Cardiac muscle cell (in vitro differentiated cells and primary cell): ENCODE data around the gene TREM1. TPM values are rescaled to one million over a fixed set of nuclear protein-coding genes. Genes with fewer than 3 reads are reported as not detected.
A peak's percentile ranks its signal among the peaks of the same experiment; 100 is the strongest.

Experiments used
- DNase-seq, 2 donors: peaks; one replicate each; pipeline versions ENCODE4 v3.0.0 to v3.0.0-alpha.2; 2010 to 2017; ENCODE audit warnings: low read depth in 1 of 2, low spot score in 1 of 2
- H3K27ac ChIP-seq: fragments of 200-600 bp; sonication (generic); 2 replicates; pipeline ENCODE4 v1.5.1; 2016
- H3K27me3 ChIP-seq: fragments of 200-600 bp; sonication (generic); 2 replicates; pipeline ENCODE4 v1.6.0; 2016; ENCODE audit warnings: control low read depth
- H3K36me3 ChIP-seq: fragments of 200-600 bp; sonication (generic); 2 replicates; pipeline ENCODE4 v1.5.1; 2016; ENCODE audit warnings: control low read depth
- H3K4me1 ChIP-seq: fragments of 200-600 bp; sonication (generic); 2 replicates; pipeline ENCODE4 v1.8.1; 2017; ENCODE audit warnings: low read depth, mild to moderate bottlenecking, mixed run types
- H3K4me3 ChIP-seq: fragments of 200-600 bp; sonication (generic); 2 replicates; pipeline ENCODE4 v1.5.1; 2016; ENCODE audit warnings: mild to moderate bottlenecking
- H3K9me3 ChIP-seq: fragments of 200-600 bp; sonication (generic); 2 replicates; pipeline ENCODE4 v1.5.1; 2017; ENCODE audit warnings: low read depth, mild to moderate bottlenecking, control low read depth
- polyA plus RNA-seq: library from polyadenylated mRNA; unstranded; fragments of >200 nt; fragmentation: Nextera tagmentation; extraction: Ambion mirVana; gene quantifications from 2 replicates; pipeline ENCODE4 v1.2.1, GENCODE V29; 2016
- total RNA-seq: library from RNA; depleted of rRNA; stranded (reverse); fragments of >200 nt; gene quantifications from 2 replicates; pipeline ENCODE4 v1.2.3, GENCODE V29; 2016
- TF ChIP-seq, protein P1 (sequence below): IDR thresholded peaks from 2 replicates; pipeline ENCODE4 v1.5.1; 2012; ENCODE audit warnings: low read depth, mild to moderate bottlenecking, low read length

Gene TREM1
- total RNA-seq: not detected in 2 replicates
- polyA plus RNA-seq: not detected in 2 replicates

DNA sequence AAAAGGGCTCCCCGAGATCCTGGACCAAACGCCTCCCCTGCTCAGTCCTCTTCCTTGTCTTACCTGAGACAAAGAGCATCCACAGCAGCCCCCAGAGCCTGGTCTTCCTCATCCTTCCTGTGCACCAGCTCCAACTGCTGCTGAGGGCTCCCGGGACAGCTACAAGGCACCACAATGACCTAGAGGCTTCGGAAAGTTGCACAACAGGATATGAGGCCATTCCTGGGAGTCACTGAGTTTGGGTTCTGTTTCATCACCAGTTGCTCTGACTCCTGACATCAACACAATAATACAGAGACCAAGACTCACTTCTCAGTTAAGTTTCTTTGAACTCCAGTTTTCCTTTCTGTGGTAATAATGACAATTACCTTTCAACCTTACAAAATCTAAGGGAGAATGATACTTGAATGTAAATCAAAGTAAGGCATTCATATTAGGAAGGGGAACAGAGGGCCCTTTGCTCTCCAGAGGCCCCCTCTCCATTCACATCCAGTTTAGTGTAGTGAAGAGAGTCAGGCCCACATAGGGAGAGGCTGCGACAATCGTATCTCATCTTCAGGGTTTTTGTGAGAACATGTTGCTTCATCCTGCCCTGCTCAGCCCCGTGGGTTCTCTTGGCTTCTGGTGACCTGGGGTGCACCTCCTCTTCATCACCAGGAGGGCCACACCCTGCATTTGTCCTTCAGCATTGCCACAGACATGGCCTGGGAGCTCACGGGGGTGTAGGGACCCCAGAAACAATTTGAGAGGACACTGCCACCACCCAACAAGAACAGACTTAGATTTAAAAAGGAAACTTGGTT, at the start of gene TREM1:
TSS of gene TREM1 (minus strand) at position 139 of the 803 bp plus-strand sequence. CDS start at position 112, 27 bp downstream.
- peaks cover 29% of the 10 kb centered on the region for H3K4me1 ChIP-seq
- no peak within 1 kb of the TSS for H3K4me3 ChIP-seq
- no peaks in the 10 kb centered on the region for H3K36me3 ChIP-seq
- DNase-seq: peak in 1 of 2 donors; percentile 96
- H3K27me3 ChIP-seq: no peaks in the 10 kb centered on the region
- H3K27ac ChIP-seq: no peak within 1 kb of the TSS
- TF ChIP-seq, protein P1, sequence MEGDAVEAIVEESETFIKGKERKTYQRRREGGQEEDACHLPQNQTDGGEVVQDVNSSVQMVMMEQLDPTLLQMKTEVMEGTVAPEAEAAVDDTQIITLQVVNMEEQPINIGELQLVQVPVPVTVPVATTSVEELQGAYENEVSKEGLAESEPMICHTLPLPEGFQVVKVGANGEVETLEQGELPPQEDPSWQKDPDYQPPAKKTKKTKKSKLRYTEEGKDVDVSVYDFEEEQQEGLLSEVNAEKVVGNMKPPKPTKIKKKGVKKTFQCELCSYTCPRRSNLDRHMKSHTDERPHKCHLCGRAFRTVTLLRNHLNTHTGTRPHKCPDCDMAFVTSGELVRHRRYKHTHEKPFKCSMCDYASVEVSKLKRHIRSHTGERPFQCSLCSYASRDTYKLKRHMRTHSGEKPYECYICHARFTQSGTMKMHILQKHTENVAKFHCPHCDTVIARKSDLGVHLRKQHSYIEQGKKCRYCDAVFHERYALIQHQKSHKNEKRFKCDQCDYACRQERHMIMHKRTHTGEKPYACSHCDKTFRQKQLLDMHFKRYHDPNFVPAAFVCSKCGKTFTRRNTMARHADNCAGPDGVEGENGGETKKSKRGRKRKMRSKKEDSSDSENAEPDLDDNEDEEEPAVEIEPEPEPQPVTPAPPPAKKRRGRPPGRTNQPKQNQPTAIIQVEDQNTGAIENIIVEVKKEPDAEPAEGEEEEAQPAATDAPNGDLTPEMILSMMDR: no peak
- no peaks in the 10 kb centered on the region for H3K9me3 ChIP-seq

DNA sequence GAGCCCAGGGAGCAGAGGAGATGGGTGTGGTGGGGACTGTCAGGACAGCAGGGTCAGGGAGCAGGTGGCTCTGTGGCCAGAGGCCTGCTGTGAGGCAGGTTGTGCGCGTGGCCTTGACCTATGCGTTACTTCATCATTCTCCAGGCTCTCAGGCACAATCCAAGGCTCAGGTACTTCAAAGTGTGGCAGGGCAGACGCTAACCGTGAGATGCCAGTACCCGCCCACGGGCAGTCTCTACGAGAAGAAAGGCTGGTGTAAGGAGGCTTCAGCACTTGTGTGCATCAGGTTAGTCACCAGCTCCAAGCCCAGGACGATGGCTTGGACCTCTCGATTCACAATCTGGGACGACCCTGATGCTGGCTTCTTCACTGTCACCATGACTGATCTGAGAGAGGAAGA, 49.5 kb upstream of the TREM1 start:
- no peaks in the 10 kb centered on the region for H3K9me3 ChIP-seq
- no peak overlapping the region for H3K27ac ChIP-seq
- H3K27me3 ChIP-seq: peaks cover 10% of the 10 kb centered on the region
- TF ChIP-seq, protein P1: no peak
- H3K4me3 ChIP-seq: no peak overlapping the region
- DNase-seq: no peak
- no peaks in the 10 kb centered on the region for H3K4me1 ChIP-seq
- H3K36me3 ChIP-seq: no peaks in the 10 kb centered on the region

DNA sequence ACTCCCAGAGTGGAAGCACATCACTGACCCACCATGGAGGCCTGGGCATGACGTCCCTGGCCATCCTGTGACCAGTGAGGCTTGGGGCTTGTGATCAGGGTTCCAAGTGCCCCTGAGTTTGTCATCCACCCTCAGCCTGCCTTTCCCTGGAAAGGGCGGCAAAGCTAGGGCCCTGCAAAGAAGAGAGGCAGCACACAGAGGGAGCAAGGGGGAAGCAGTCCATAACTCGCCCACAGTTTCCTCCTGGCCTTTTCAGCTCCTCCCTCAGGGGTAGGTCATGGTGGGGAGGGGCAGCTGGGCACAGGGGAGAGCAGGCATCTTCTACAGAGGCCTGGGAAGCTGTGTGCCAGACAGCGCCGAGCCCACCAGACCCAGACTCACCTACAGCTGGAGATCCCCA, 48.8 kb upstream of the TREM1 start, which contains the start of gene NCR2:
TSS of gene NCR2 (plus strand) at position 313 of the 400 bp plus-strand sequence. CDS start 269 bp downstream, outside the sequence.
- Histone ChIP-seq H3K36me3 (no peaks in the 10 kb centered on the region), H3K4me3 (no peak within 1 kb of the TSS), H3K27me3 (peaks cover 10% of the 10 kb centered on the region), H3K4me1 (no peaks in the 10 kb centered on the region), H3K27ac (no peak within 1 kb of the TSS), H3K9me3 (no peaks in the 10 kb centered on the region)
- DNase-seq: no peak
- TF ChIP-seq, protein P1: no peak

DNA sequence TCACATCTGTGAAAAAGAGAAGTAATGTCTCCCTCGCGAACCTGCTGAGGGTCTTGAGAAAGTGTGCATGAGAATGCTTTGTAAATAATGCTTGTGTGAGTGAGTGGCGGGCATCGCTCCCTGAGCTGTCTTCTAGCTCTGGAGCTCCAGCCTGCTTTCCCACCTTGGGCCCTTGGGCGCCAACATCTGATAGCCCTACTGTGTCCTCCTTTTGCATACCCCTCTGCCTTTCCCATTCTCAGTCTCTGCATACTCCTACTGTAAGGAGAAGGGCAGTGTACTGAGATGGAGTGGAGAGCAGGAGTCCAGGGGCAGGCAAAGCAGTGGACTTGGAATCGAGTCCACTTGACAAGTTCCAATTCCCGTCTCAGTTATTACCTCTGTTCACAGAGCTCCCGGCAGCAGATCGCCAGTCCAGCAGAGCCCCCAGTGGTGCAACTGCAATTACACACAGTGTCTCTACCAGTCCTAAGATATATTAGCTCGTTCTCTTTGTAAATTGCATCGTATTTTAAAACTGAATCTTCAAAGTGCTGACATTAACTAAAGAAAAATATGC, 48.1 kb upstream of the TREM1 start:
- H3K9me3 ChIP-seq: no peaks in the 10 kb centered on the region
- H3K4me3 ChIP-seq: no peak overlapping the region
- H3K27me3 ChIP-seq: peaks cover 10% of the 10 kb centered on the region
- H3K4me1 ChIP-seq: no peaks in the 10 kb centered on the region
- DNase-seq: no peak
- no peak overlapping the region for H3K27ac ChIP-seq
- TF ChIP-seq, protein P1: peak; percentile 20
- no peaks in the 10 kb centered on the region for H3K36me3 ChIP-seq

DNA sequence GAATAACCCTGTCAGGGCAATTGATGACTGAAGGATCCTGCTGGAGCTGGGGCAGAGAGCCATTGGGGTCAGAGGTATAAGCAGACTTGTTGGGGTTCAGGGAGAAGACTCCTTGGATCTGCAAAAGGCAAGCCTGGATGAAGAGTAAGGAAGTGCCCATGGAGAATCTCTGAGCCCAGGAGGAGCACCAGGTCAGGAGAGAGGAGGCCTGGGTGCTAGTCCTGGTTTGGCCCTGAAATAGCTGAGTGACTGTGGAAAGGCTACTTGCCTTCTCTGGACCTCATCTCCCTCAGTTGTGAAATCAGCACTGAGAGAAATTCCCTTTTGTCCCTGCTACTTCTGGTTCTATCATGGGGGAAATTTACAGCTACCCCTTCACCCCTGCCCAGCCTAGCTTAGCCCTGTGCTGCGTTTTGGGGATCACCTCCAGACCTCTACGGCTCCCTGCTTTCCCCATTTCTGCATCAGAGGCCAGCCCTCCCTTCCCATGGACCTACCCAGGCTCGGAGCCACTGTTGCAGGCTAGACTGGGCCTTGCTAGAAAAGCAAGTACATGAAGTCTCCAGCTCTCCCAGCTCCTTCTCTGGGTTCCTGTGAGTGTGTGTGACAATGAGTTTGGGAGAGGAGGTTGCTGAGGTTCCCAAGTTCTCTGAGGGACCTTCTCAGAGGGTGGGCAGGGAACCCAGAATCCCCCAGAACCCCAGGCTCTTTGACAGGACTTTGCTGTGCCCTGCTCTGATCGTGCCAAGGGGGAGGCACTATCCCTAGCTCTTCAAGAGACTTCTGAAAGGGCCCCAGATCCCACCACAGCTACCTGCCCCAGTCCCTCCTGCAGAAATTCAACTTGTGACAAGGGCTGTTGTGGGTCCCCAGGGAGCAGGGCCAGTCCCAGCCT, 46.6 kb upstream of the TREM1 start:
- Histone ChIP-seq H3K36me3 (no peaks in the 10 kb centered on the region), H3K9me3 (no peaks in the 10 kb centered on the region), H3K27ac (no peak overlapping the region), H3K4me3 (no peak overlapping the region), H3K4me1 (no peaks in the 10 kb centered on the region), H3K27me3 (peaks cover 10% of the 10 kb centered on the region)
- no peak for DNase-seq
- TF ChIP-seq, protein P1: no peak
